Amygdala (tissue), 56 donors: ENCODE measurements around the gene SAXO2.
"Not testable (repeated sequence)": the region's sequence is repeated elsewhere in the genome, so short reads cannot be mapped to it uniquely, and the experiment has no call there.

Experiments
- DNase-seq, 56 donors: peaks; one replicate each; lab custom pipeline; 2025; lab: John Stamatoyannopoulos, UW

Gene SAXO2

GRCh38 chr15:82313446-82313845 is 50.8 kb downstream of the SAXO2 start:
- DNase-seq = no peak

- DNase-seq = not testable (repeated sequence)
These were observed 51.5 kb downstream of the SAXO2 start for GRCh38 chr15:82313951-82314768.

GRCh38 chr15:82314769-82315518 is 52.3 kb downstream of the SAXO2 start:
- DNase-seq = no peak

DNA sequence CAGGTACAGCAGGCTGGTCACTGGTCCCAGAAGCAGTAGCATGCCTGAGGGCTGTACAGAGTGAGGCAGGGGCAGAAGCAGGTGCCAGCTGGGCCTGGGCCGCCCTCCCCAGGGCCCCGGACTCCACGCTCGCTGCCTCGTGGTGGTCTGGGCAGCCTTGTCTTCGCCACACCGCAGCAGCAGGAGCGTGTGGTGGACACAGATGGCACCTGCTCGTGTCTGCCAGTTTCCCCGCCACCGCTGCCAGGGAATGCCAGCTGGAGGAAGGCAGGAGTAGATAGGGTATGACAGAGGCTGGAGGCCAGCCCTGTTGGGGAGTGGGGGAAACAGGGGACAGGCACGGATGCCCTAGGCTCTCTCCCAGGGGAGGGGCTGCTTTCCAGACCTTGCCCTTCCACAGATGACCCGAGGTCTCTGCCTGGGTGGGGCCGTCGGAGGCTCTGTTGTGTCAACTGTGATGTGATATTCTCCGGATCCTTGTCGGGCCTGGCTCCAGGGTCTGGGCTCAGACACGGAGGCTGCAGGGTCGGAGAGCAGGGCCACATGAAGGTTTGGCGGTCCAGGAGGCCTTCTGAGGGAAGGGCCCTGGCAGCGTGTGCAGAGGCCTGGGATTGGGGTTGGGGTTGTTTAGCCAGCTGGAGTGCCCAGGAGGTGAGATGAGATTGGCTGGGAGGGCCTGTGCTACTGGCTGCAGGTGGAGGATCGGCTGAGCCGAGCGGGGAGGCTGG is 53.1 kb downstream of the SAXO2 start:
- DNase-seq = no peak

GRCh38 chr15:82316247-82317090 is 53.9 kb downstream of the SAXO2 start:
- DNase-seq = not testable (repeated sequence)

- no peak for DNase-seq
These were observed 54.5 kb downstream of the SAXO2 start for GRCh38 chr15:82317091-82317489.

- not testable (repeated sequence) for DNase-seq
These were observed 54.9 kb downstream of the SAXO2 start for GRCh38 chr15:82317516-82317915.

GRCh38 chr15:82318281-82318680 is 55.7 kb downstream of the SAXO2 start:
- not testable (repeated sequence) for DNase-seq

DNA sequence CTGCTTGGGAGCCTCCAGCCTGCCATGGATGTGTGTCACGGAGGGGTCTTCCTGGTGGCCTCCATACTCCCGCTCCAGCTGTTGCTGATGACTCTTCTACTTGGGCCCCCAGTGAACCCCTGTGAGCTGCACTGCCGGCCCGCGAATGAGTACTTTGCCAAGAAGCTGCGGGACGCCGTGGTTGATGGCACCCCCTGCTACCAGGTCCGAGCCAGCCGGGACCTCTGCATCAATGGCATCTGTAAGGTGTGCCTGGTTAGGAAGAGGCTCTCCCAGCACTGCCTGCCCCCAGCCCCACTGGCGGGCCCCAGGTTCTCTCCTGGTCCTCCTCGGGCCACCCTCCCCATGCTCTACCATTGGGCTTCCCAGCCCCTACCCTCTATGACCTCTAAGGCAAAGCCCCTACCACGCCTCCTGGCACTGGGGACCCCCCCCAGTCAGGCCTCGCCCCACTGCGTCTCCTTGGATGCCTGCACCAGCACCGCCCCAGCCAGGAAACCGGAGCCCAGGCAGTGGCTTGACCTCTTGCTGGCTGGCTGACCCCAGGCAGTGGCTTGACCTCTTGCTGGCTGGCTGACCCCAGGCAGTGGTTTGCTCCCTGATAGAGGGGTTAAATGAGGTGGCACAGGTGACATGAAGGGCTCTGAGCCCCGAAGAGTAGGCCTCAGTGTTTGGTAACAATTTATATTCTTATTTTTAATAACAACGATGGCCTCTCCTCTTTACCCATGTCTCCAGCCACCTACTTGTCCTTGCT is 57.1 kb downstream of the SAXO2 start:
- not testable (repeated sequence) for DNase-seq

DNA sequence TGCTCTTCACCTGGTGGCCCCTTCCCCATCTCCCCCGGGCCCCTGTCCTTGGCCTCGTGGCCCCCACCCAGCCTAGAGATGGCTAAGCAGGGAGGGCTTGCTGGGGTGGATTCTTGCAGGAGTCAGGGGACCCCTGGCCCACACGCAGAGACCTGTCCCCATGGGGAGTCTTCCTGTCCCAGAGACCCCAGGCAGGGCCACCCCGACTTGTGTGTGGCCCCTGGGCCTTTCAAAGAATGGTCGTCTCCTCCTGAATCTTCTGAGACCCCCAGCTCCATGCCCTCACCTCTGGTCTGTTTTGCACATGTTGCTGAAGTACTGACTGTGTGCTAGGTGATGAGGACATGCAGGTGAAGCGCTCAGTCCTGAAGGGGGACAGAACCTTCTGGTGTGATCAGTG is 58.2 kb downstream of the SAXO2 start:
- DNase-seq = not testable (repeated sequence)

- not testable (repeated sequence) for DNase-seq
These were observed 59.9 kb downstream of the SAXO2 start for GRCh38 chr15:82322488-82322887.

GRCh38 chr15:82324831-82325230 is 62.2 kb downstream of the SAXO2 start:
- DNase-seq = not testable (repeated sequence)

DNA sequence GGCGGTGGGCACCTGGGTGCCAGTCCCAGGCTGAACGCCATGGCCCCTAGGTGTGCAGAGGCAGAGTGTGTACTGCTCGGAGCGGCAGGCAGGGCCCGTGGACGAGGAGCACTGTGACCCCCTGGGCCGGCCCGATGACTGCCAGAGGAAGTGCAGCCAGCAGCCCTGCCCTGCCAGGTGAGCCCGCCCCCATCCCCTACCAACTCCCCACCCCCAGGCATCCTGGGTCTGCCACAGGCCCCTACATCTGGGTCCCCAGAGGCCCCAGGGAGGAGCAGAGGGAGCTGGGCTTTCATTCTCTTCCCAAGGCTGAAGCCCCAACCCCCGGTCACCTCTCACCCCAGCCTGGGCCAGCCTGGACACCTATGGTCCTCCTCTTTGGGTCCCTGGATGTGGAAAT is 63.0 kb downstream of the SAXO2 start:
- not testable (repeated sequence) for DNase-seq

- not testable (repeated sequence) for DNase-seq
These were observed 64.3 kb downstream of the SAXO2 start for GRCh38 chr15:82326896-82327295.

GRCh38 chr15:82327372-82327771 is 64.8 kb downstream of the SAXO2 start:
- DNase-seq = not testable (repeated sequence)

DNA sequence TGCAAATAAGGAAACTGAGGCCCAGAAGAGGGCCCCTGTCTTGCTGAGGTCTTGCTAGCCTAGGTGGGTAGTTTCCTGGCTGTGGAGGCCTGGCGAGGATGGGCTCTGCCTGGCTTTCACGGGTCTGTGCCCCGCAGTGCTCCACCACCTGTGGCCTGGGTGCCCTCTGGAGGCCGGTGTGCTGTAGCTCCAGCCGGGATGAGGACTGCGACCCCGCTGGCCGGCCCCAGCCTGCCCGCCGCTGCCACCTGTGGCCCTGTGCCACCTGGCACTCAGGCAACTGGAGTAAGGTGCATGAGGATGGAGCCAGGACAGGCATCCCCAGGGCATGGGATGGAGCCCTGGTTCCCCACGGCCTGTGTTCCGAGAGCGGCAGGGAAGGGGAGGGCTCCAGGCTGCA is 66.4 kb downstream of the SAXO2 start:
- DNase-seq = not testable (repeated sequence)

DNA sequence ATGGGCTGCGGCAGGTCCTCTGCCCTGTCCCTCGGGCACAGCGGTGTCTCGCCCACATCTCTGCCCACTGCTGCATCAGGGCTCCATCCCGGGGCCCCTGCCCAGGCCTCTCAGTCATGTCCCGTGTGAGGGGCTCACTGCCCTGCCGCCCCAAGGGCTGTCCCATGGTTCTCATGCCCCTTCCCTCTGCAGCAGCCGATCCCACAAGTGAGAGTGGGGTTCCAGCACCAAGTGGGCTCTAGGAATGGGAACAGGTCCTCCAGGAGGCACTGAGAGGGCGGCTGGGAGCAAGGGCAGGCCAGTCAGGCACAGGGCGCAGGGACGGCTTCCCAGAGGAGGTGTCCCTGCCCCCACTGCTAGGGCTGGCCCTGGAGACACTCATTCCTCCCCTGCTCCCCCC is 68.3 kb downstream of the SAXO2 start:
- DNase-seq = not testable (repeated sequence)

DNA sequence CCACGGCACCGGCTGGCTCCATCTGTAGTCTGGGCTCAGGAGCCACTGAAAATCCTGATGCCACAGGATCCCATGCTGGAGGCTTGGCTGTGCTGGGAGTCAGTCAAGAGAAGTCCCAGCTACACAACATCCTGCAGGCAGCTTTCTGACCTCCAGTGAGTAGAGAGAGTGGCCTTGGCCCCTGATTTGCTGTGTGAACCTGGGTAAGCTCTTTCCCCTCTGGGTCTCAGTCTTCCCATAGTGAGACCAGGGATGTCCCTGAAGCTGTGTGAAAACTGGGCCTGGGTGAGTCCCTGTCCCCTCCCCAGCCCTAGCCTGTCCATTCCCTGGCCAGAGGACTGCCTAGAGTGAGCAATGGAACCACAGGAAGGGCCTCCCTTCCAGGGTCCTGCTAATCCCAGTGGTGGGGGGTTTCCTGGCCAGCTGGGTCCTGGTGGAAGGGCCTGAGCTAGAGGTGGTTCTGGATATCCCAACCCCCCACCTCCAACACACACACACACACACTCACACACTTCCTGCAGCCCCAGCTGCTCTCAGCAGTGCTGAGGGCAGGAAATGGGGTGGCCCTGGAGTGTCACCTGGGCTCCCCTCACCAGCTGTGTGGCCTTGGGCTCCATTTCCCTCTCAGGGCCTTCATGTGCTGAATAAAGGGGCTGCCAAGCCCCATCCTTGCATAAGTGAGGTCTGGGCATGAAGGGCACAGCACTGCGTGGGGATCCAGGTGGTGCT is 69.1 kb downstream of the SAXO2 start:
- not testable (repeated sequence) for DNase-seq
